IMR-90 (cell line): ENCODE results near the gene PRMT7. TPM values are rescaled to one million over a fixed set of nuclear protein-coding genes. Genes with fewer than 3 reads are reported as not detected.

Experiments
- ATAC-seq: fragments of 200-7000 bp; cut with Tn5 transposase; 2 replicates; pipeline ENCODE4 v1.9.1; 2020; ENCODE audit warnings: low read depth, mild to moderate bottlenecking, moderate library complexity
- BruUV-seq: library from RNA; stranded (reverse); fragments of 400-500 nt; replicated peaks from 2 replicates; lab custom pipeline; 2021; lab: Mats Ljungman, UMichigan
- CTCF ChIA-PET: fragments of 300-600 bp; formaldehyde crosslinking; extraction: SDS; loops from one replicate; lab custom pipeline; 2021; ENCODE audit warnings: antibody characterized with exemption; lab: Yijun Ruan, JAX
- POLR2A ChIA-PET: fragments of 300-600 bp; sonication (Branson Sonifier 250); formaldehyde crosslinking; loops from one replicate; lab custom pipeline; 2022; ENCODE audit warnings: antibody characterized with exemption; ENCODE audit not compliant: unreplicated experiment; lab: Charles Lee
- DNase-seq: peaks from one replicate; pipeline ENCODE4 v3.0.0; 2013
- H2AFZ ChIP-seq: replicated peaks from 2 replicates; pipeline ENCODE3; 2013; ENCODE audit warnings: low read length, mild to moderate bottlenecking; ENCODE audit not compliant: poor library complexity
- H2AK5ac ChIP-seq: 2 replicates; pipeline ENCODE4 v1.6.1; 2013; ENCODE audit warnings: low read depth, low read length, inconsistent platforms
- H2AK9ac ChIP-seq: replicated peaks from 2 replicates; pipeline ENCODE3; 2013; ENCODE audit warnings: mild to moderate bottlenecking, low read depth, low read length, moderate library complexity; ENCODE audit not compliant: poor library complexity
- H2BK120ac ChIP-seq: 2 replicates; pipeline ENCODE4 v1.6.1; 2013; ENCODE audit warnings: low read depth, low read length, inconsistent platforms
- H2BK15ac ChIP-seq: 3 replicates; pipeline ENCODE4 v1.6.1; 2013; ENCODE audit warnings: low read depth, low read length, inconsistent platforms
- H2BK20ac ChIP-seq: 2 replicates; pipeline ENCODE4 v1.6.1; 2013; ENCODE audit warnings: low read depth, mild to moderate bottlenecking, inconsistent platforms, low read length, moderate library complexity
- H2BK5ac ChIP-seq: 2 replicates; pipeline ENCODE4 v1.6.1; 2013; ENCODE audit warnings: mild to moderate bottlenecking, low read depth, low read length, inconsistent platforms; ENCODE audit not compliant: poor library complexity, severe bottlenecking
- H3K14ac ChIP-seq: replicated peaks from 2 replicates; pipeline ENCODE4 v1.6.1; 2013; ENCODE audit warnings: low read depth, low read length, inconsistent platforms
- H3K18ac ChIP-seq: 2 replicates; pipeline ENCODE4 v1.6.1; 2013; ENCODE audit warnings: low read depth, low read length, control low read depth
- H3K23ac ChIP-seq: 2 replicates; pipeline ENCODE4 v1.6.1; 2013; ENCODE audit warnings: low read depth, low read length, inconsistent platforms
- H3K27ac ChIP-seq: 2 replicates; pipeline ENCODE4 v1.5.1; 2013; ENCODE audit warnings: mild to moderate bottlenecking, control low read depth, low read length; ENCODE audit not compliant: insufficient read depth
- H3K27me3 ChIP-seq: 2 replicates; pipeline ENCODE4 v1.6.1; 2013; ENCODE audit warnings: low read length; ENCODE audit not compliant: control insufficient read depth, insufficient read depth
- H3K36me3 ChIP-seq: 2 replicates; pipeline ENCODE4 v1.6.1; 2013; ENCODE audit warnings: low read length, mixed read lengths; ENCODE audit not compliant: control insufficient read depth, insufficient read depth
- H3K4ac ChIP-seq: 2 replicates; pipeline ENCODE4 v1.6.1; 2013; ENCODE audit warnings: low read depth, low read length, inconsistent platforms
- H3K4me1 ChIP-seq: 2 replicates; pipeline ENCODE4 v1.6.1; 2013; ENCODE audit warnings: low read length, mixed read lengths; ENCODE audit not compliant: control insufficient read depth, insufficient read depth
- H3K4me2 ChIP-seq: 2 replicates; pipeline ENCODE4 v1.6.1; 2013; ENCODE audit warnings: low read depth, mild to moderate bottlenecking, control low read depth, low read length, moderate library complexity
- H3K4me3 ChIP-seq: 2 replicates; pipeline ENCODE4 v1.5.1; 2013; ENCODE audit warnings: low read depth, mild to moderate bottlenecking, control low read depth, low read length, moderate library complexity; ENCODE audit not compliant: insufficient read depth
- H3K56ac ChIP-seq: 2 replicates; pipeline ENCODE4 v1.6.1; 2013; ENCODE audit warnings: low read length, inconsistent platforms; ENCODE audit not compliant: insufficient read depth; ENCODE audit errors: extremely low read depth
- H3K79me1 ChIP-seq, 2 experiments: 2 replicates each; pipeline ENCODE4 v1.6.1; 2013; ENCODE audit warnings: low read length in 2 of 2, inconsistent platforms in 1 of 2, low read depth in 1 of 2
- H3K9ac ChIP-seq: 2 replicates; pipeline ENCODE4 v1.6.1; 2013; ENCODE audit warnings: low read depth, low read length, control low read depth
- H3K9me1 ChIP-seq: 2 replicates; pipeline ENCODE4 v1.6.1; 2013; ENCODE audit warnings: low read length, inconsistent platforms; ENCODE audit not compliant: insufficient read depth
- H3K9me3 ChIP-seq: 2 replicates; pipeline ENCODE4 v1.6.1; 2013; ENCODE audit warnings: low read length; ENCODE audit not compliant: control insufficient read depth, insufficient read depth
- H4K20me1 ChIP-seq: 2 replicates; pipeline ENCODE4 v1.6.1; 2013; ENCODE audit warnings: low read length, inconsistent platforms; ENCODE audit not compliant: insufficient read depth
- H4K5ac ChIP-seq: 2 replicates; pipeline ENCODE4 v1.6.1; 2013; ENCODE audit warnings: mild to moderate bottlenecking, low read depth, low read length, control low read depth
- H4K8ac ChIP-seq, 2 experiments: 2 replicates each; pipeline ENCODE4 v1.6.1; 2013; ENCODE audit warnings: low read depth in 2 of 2, low read length in 2 of 2, control low read depth in 1 of 2, inconsistent platforms in 1 of 2
- H4K91ac ChIP-seq: 2 replicates; pipeline ENCODE4 v1.6.1; 2013; ENCODE audit warnings: low read depth, low read length, inconsistent platforms; ENCODE audit not compliant: insufficient read depth
- CHD1 ChIP-seq: IDR thresholded peaks from 2 replicates; pipeline ENCODE4 v1.6.1; 2012; ENCODE audit warnings: low read depth, low read length, improper control_type of control experiment
- FOS ChIP-seq: fragments of 150-350 bp; IDR thresholded peaks from 2 replicates; pipeline ENCODE4 v1.6.1; 2016; ENCODE audit warnings: low read depth, low read length
- MAFK ChIP-seq: IDR thresholded peaks from 2 replicates; pipeline ENCODE4 v1.6.1; 2012; ENCODE audit warnings: low read depth, low read length, improper control_type of control experiment
- NFE2L2 ChIP-seq: fragments of 150-350 bp; IDR thresholded peaks from 2 replicates; pipeline ENCODE4 v1.6.1; 2016; ENCODE audit warnings: low read depth, mild to moderate bottlenecking, low read length
- RFX5 ChIP-seq: IDR thresholded peaks from 2 replicates; pipeline ENCODE4 v1.8.0; 2012; ENCODE audit warnings: low read depth, mild to moderate bottlenecking, low read length, moderate library complexity
- SMC3 ChIP-seq: fragments of 150-350 bp; IDR thresholded peaks from 2 replicates; pipeline ENCODE4 v1.6.1; 2016; ENCODE audit warnings: low read depth, mild to moderate bottlenecking, antibody characterized with exemption, low read length, moderate library complexity
- WGBS, 2 experiments: methylation state at CpG; one replicate each; pipeline versions ENCODE4 v1.1.5 to v1.1.7; 2013; ENCODE audit warnings: missing lambda C conversion rate in 2 of 2; ENCODE audit not compliant: insufficient read length in 1 of 2; ENCODE audit errors: extremely low coverage in 2 of 2; 5-methylcytosine and 5-hydroxymethylcytosine counted together
- dilution Hi-C: fragments of 300-500 bp; cut with HindIII; formaldehyde crosslinking; loops from one replicate; pipeline ENCODE4 v1.14.3; 2018; ENCODE audit warnings: low sequenced_read_pairs; ENCODE audit not compliant: unreplicated experiment
- in situ Hi-C: fragments of 300-500 bp; cut with MboI; formaldehyde crosslinking; loops from 3 replicates; pipeline ENCODE4 v1.14.3; 2019; ENCODE audit warnings: low sequenced_read_pairs, inconsistent platforms, mixed read lengths
- intact Hi-C: fragments of 100-400 bp; cut with micrococcal nuclease; formaldehyde crosslinking; loops from 2 replicates; pipeline ENCODE4 v1.10.0; 2022
- polyA plus RNA-seq, 3 experiments: library from polyadenylated mRNA; depleted of rRNA; stranded (reverse); fragments of >200 nt; gene quantifications; 2 replicates each; pipeline ENCODE4 v1.2.3, GENCODE V29; 2012; ENCODE audit warnings: low replicate concordance in 1 of 3
- total RNA-seq: library from RNA; depleted of rRNA; stranded (reverse); fragments of >200 nt; gene quantifications from 2 replicates; pipeline ENCODE4 v1.2.3, GENCODE V29; 2012
- TF ChIP-seq, protein P1 (sequence below): conservative IDR thresholded peaks from 2 replicates; pipeline ENCODE4 v1.5.1; 2012; ENCODE audit warnings: mild to moderate bottlenecking, low read depth, low read length, improper control_type of control experiment

Gene PRMT7
- total and polyA plus RNA-seq, 2 of the 4 experiments (the other 2 are of a cell fraction): 63.1 to 68.6 TPM

DNA sequence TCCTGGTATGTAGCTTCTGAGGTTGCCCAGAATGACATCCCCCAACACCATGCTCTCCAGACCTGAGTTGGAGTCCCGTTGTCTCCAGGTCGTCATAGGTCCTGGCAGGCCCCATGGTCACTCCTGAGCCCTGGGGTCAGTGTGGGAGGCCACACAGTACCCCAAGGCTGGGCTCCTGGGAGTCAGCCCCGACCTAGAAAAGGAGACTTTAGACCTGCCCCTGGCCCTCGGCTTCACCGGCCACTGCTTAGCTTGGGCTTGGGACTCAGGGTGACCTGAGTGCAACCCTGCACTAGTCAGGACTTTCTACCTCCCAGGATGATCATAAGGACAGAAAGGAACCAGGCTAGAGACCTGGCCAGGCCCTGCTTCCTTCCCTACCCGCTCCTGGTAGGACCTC, 65.8 kb downstream of the PRMT7 start:
- dilution Hi-C loops: no loop called here
- Histone ChIP-seq H3K27ac (no peak overlapping the region), H3K56ac (no peak overlapping the region), H3K79me1 (no peaks in the 10 kb centered on the region), H3K4me3 (no peak overlapping the region), H3K36me3 (no peaks in the 10 kb centered on the region), H4K91ac (no peak overlapping the region), H3K4ac (no peak overlapping the region), H3K4me1 (no peaks in the 10 kb centered on the region), H2BK20ac (no peak overlapping the region), H4K5ac (no peak overlapping the region), H4K8ac (no peak overlapping the region), H2BK15ac (no peak overlapping the region), H2AK5ac (no peak overlapping the region), H2AFZ (no peak overlapping the region), H3K9me1 (no peaks in the 10 kb centered on the region), H4K20me1 (no peaks in the 10 kb centered on the region), H3K9ac (no peak overlapping the region), H2BK5ac (no peak overlapping the region), H2BK120ac (no peak overlapping the region), H3K9me3 (no peaks in the 10 kb centered on the region), H3K4me2 (no peak overlapping the region), H2AK9ac (no peak overlapping the region), H3K23ac (no peak overlapping the region), H3K14ac (no peak overlapping the region; the same call in 1 of the 2 replicates), H3K18ac (no peak overlapping the region), H3K27me3 (peaks cover 59% of the 10 kb centered on the region)
- in situ Hi-C loops: no loop called here
- ATAC-seq (no peak), DNase-seq (no peak)
- no TSS peak for BruUV-seq
- ChIA-PET POLR2A (no interaction called here), CTCF (no interaction called here)
- intact Hi-C loops: no loop called here
- 67% methylated on average over 3 of the region's 6 CpGs; no CpG with 5 or more reads in 1 of the 2 experiments for WGBS, 2 experiments
- TF ChIP-seq NFE2L2: no peak
- no peak for TF ChIP-seq CHD1
- TF ChIP-seq, protein P1, sequence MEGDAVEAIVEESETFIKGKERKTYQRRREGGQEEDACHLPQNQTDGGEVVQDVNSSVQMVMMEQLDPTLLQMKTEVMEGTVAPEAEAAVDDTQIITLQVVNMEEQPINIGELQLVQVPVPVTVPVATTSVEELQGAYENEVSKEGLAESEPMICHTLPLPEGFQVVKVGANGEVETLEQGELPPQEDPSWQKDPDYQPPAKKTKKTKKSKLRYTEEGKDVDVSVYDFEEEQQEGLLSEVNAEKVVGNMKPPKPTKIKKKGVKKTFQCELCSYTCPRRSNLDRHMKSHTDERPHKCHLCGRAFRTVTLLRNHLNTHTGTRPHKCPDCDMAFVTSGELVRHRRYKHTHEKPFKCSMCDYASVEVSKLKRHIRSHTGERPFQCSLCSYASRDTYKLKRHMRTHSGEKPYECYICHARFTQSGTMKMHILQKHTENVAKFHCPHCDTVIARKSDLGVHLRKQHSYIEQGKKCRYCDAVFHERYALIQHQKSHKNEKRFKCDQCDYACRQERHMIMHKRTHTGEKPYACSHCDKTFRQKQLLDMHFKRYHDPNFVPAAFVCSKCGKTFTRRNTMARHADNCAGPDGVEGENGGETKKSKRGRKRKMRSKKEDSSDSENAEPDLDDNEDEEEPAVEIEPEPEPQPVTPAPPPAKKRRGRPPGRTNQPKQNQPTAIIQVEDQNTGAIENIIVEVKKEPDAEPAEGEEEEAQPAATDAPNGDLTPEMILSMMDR: no peak
- no peak for TF ChIP-seq MAFK
- TF ChIP-seq FOS: no peak
- no peak for TF ChIP-seq SMC3
- no peak for TF ChIP-seq RFX5
